VCaP (cell line): ENCODE results near the gene ZNF680.

Experiments used
- H3K27ac ChIP-seq: fragments of 450-650 bp; 2 replicates; pipeline ENCODE4 v1.5.1; 2017
- TF ChIP-seq, protein P1 (sequence below): fragments of 450-650 bp; conservative IDR thresholded peaks from 2 replicates; pipeline ENCODE4 v1.5.1; 2017; ENCODE audit warnings: mild to moderate bottlenecking, moderate library complexity

The ZNF680 gene

DNA sequence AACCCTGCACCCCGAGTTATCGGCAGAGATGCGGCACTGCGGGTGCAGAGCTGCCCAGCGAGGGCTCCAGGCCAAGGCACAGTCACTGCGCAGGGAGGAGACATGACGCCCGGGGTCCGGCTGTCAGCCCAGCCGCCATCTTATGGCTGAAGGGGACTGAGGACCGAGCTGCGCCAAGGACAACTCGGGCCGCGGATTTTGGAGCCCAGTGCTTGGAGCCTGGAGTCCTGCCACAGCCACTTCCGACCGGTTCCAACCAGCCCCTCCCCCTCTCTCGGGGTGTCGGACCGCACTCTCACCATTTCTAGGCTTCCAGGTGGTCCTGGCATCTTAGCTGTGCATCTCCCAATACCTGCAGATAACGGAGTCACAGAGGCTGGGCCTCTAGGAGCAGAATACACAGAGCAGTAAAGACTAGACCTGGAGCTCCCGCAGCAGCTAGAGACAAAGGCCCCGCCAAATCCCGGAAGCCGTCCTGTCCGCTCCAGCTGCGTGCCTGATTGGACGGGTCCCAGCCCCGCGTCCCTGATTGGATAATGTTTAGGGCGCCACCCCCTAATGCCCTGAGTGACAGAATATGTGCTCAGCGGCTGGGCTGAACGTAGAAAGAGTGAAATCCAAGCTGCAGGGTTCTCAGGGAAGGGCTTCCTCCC is at the start of gene ZNF680:
TSS of gene ZNF680 (minus strand) at position 446 of the 653 bp plus-strand sequence. CDS start at position 329, 117 bp downstream.
- TF ChIP-seq, protein P1, sequence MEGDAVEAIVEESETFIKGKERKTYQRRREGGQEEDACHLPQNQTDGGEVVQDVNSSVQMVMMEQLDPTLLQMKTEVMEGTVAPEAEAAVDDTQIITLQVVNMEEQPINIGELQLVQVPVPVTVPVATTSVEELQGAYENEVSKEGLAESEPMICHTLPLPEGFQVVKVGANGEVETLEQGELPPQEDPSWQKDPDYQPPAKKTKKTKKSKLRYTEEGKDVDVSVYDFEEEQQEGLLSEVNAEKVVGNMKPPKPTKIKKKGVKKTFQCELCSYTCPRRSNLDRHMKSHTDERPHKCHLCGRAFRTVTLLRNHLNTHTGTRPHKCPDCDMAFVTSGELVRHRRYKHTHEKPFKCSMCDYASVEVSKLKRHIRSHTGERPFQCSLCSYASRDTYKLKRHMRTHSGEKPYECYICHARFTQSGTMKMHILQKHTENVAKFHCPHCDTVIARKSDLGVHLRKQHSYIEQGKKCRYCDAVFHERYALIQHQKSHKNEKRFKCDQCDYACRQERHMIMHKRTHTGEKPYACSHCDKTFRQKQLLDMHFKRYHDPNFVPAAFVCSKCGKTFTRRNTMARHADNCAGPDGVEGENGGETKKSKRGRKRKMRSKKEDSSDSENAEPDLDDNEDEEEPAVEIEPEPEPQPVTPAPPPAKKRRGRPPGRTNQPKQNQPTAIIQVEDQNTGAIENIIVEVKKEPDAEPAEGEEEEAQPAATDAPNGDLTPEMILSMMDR = no peak
- H3K27ac ChIP-seq = peak within 1 kb of the TSS; percentile 95

DNA sequence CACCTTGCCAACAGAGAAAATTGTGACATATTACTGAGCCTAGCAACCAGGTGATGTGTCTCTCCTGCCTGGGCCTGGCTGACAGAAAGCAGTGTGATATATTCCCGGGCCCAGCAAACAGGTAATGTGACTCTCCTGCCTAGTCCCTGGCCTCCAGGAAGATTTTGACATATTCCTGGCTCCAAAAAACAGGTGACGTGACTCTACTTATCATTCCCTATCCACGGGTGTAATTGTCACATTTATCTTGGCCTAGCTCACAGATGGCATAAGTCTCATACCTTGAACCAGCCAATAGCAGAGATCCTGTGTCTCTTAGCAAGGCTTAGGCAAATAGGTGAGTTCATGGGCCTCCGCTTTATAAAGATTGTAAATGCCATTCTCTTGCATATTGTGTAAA is 49.6 kb upstream of the ZNF680 start:
- H3K27ac ChIP-seq = no peak overlapping the region
- TF ChIP-seq, protein P1 = no peak

DNA sequence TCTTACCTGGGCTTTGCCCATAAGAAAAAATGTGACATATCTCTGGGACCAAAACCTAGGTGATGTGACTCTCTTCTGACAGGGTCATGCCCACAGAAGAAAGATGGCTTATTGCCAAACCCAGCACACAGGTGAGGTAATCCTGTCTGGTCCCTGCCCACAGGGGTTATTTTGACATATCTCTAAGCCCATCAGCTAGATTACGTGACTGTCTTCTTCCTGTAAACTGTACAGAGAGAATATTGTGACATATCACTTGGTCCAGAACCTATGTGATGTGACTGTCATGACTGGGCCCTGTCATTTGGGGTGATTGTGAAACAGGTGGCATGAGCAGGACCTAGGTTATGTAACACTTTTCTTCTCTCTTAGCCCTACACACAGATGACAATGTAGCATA is 48.8 kb upstream of the ZNF680 start:
- H3K27ac ChIP-seq = no peak overlapping the region
- TF ChIP-seq, protein P1 = no peak

DNA sequence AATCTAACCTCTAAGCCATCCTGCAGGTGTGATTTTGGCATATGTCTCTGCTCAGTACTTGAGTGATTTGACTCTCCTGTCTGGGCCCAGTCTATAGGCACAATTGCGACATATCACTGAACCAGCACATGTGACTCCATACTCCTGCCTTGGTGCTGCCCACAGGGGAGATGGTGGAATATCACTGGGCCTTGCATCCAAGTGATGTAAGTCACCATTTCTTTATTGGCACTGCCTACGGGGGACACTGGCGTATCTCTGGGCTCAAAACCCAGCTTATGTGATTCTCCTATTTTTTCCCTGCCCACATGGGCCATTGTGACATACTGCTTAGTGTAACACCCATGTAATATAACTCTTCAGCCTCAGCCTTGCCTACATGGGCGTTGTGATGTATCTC is 48.1 kb upstream of the ZNF680 start:
- TF ChIP-seq, protein P1 = no peak
- H3K27ac ChIP-seq = no peak overlapping the region

DNA sequence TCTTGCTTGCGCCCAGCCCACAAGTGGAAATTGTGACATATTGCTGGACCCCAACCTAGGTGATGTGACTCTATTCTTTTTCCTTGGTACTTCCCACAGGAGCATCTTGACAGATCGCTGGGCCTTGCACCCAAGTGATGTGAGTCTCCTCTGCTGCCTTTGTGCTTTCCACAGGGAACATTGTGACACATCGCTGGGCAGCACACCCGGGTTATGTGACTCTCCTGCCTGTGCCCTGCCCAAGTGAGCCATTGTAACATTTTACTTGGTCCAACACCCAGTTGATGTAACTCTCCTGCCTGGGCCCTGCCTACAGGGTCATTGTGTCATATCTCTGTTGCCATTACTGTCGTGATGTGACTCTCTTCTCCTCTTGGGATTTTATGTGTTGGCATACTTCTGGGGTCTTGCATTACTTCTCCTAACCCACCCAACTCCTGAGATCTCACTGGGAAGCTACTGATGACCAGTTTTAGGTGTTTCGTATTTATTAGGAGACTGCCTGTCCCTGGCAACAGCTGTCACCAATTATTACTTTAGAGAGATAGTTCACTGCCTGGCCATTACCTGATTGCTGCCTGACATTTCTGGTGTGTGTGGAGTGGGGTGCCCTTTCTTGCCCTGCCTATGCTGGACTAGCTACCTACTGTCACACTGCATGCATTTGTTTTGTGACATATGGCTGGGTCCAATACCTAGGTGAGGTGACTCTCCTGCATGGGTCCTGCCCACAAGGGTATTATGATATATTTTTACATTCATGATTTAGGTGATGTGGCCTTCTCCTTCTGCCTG is 45.4 kb upstream of the ZNF680 start:
- no peak overlapping the region for H3K27ac ChIP-seq
- TF ChIP-seq, protein P1 = no peak

DNA sequence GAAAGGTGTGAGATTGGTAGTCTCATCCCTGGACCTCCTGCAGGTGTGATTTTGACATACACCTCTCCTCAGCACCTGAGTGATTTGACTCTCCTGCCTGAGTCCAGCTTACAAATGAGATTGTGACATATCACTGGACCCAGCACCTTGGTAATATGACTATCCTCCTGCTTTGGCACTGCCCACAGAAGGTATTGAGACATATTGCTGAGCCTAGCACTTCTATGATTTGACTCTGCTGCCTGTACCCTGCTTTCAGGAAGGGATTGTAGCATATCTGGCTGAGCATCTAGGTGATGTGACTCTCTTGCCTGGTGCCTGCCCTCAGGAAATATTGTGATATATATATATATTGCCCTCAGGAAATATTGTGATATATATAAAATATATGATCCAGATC is 43.5 kb upstream of the ZNF680 start:
- no peak overlapping the region for H3K27ac ChIP-seq
- TF ChIP-seq, protein P1 = no peak

DNA sequence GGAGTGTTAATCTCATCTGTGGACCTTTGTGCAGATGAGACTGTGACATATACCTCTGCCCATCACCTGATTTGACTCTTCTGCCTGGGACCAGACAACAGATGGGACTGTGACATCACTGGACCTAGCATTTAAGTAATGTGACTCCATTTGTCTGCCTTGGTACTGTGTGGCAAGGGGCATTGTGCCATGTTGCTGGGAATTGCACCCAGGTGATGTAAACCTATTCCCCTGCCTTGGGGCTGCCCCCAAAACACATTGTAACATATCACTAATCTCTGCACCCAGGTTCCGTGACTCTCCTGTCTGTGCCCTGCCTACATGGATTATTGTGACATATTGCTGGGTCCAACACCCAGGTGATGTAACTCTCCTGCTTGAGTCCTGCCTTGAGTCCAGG is 40.4 kb upstream of the ZNF680 start:
- TF ChIP-seq, protein P1 = no peak
- no peak overlapping the region for H3K27ac ChIP-seq
